GM12878 (cell line): ENCODE results near the gene PPOX. TPM values are rescaled to one million over a fixed set of nuclear protein-coding genes. Genes with fewer than 3 reads are reported as not detected.

Experiments used
- CHD1 ChIP-seq: IDR thresholded peaks from 2 replicates; pipeline ENCODE4 v1.6.1; 2012; ENCODE audit warnings: low read depth, low read length, improper control_type of control experiment
- GATAD2B ChIP-seq: fragments of 450-650 bp; conservative IDR thresholded peaks from 2 replicates; pipeline ENCODE4 v1.6.1; 2017; ENCODE audit warnings: low read depth, mild to moderate bottlenecking, moderate library complexity
- IRF5 ChIP-seq: fragments of 450-650 bp; IDR thresholded peaks from 2 replicates; pipeline ENCODE4 v1.6.1; 2017; ENCODE audit warnings: borderline replicate concordance
- MTA2 ChIP-seq: fragments of 450-650 bp; IDR thresholded peaks from 2 replicates; pipeline ENCODE4 v1.6.1; 2016; ENCODE audit warnings: low read depth, mild to moderate bottlenecking, moderate library complexity
- MTA3 ChIP-seq: IDR thresholded peaks from 2 replicates; pipeline ENCODE4 v1.6.1; 2012; ENCODE audit warnings: low read length, inconsistent platforms, borderline replicate concordance
- MYB ChIP-seq: fragments of 150-350 bp; IDR thresholded peaks from 2 replicates; pipeline ENCODE4 v1.6.1; 2014; ENCODE audit warnings: mild to moderate bottlenecking, low read depth, low read length, borderline replicate concordance
- PKNOX1 ChIP-seq: fragments of 450-650 bp; IDR thresholded peaks from 2 replicates; pipeline ENCODE4 v1.6.1; 2016; ENCODE audit warnings: mild to moderate bottlenecking
- TCF12 ChIP-seq: IDR thresholded peaks from 2 replicates; pipeline ENCODE4 v1.6.1; 2011; ENCODE audit warnings: low read depth, mild to moderate bottlenecking, low read length
- ZSCAN29 ChIP-seq: fragments of 450-650 bp; IDR thresholded peaks from 2 replicates; pipeline ENCODE4 v1.6.1; 2017; ENCODE audit warnings: mild to moderate bottlenecking, moderate library complexity
- polyA plus RNA-seq, 11 experiments: library from polyadenylated mRNA; depleted of rRNA in 4 of 11; unstranded in 6 of 11; stranded (reverse) in 5 of 11; fragments of >200 nt; fragmentation: Nextera tagmentation in 4 of 11; fragmentation: Illumina TruSeq in 1 of 11; extraction: Ambion mirVana in 4 of 11; extraction: Trizol in 1 of 11; gene quantifications; 1 replicate in 1 of 11; 2 replicates in 10 of 11; pipeline versions ENCODE4 v1.2.1 to v1.2.3, GENCODE V29; 2011 to 2016; ENCODE audit warnings: inconsistent platforms in 2 of 11, missing spikeins in 2 of 11, low read depth in 1 of 11
- total RNA-seq, 4 experiments: library from RNA; depleted of rRNA in 3 of 4; stranded (reverse); fragments of >200 nt in 3 of 4; fragmentation: Illumina TruSeq in 1 of 4; extraction: Trizol in 1 of 4; gene quantifications; 2 replicates each; pipeline versions ENCODE4 v1.2.1 to v1.2.3, GENCODE V29; 2013 to 2021

Gene PPOX
- total and polyA plus RNA-seq, 10 of the 15 experiments (the other 5 are each of a cell fraction or from before 2014, with no cell fraction given), result 8.9 to 31.5 (median 20.3) TPM

GRCh38 chr1:161201836-161202712, 35.8 kb downstream of the PPOX start, which contains the start of gene NDUFS2 (continued):
- TF ChIP-seq IRF5 (no peak), ZSCAN29 (no peak), CHD1 (0 out of 2 replicates have a peak, but pooled peaks have one; percentile 81), MTA3 (no peak), PKNOX1 (peak; percentile 27; the same call in 1 of the 2 replicates), MTA2 (peak; percentile 58), TCF12 (peak; percentile 84; the same call in 1 of the 2 replicates), GATAD2B (0 out of 2 replicates have a peak, but pooled peaks have one; percentile 62), MYB (0 out of 2 replicates have a peak, but pooled peaks have one; percentile 26)
